ENCODE measurements around the gene TOR1B.
"Not testable (repeated sequence)": the region's sequence is repeated elsewhere in the genome, so short reads cannot be mapped to it uniquely, and the experiment has no call there.

TOR1B gene

GRCh38 chr9:129770741-129771140, 32.2 kb upstream of the TOR1B start:
- no peak for DNase-seq (ENCODE audit: low read depth)
- TF ChIP-seq CTCF (IDR thresholded peaks at IDR 0.05; ENCODE audit: low read depth, low read length, missing control alignments), result no peak
- H3K4me3 ChIP-seq (ENCODE audit: low read depth, low read length), result no peak overlapping the region

- H3K4me3 ChIP-seq (ENCODE audit: low read depth, low read length), result no peak overlapping the region
- no peak for DNase-seq (ENCODE audit: low read depth)
- no peak for TF ChIP-seq CTCF (IDR thresholded peaks at IDR 0.05; ENCODE audit: low read depth, low read length, missing control alignments)
Observed at GRCh38 chr9:129773262-129774048, 29.5 kb upstream of the TOR1B start.

GRCh38 chr9:129774791-129775447, 28.1 kb upstream of the TOR1B start:
- DNase-seq (ENCODE audit: low read depth), result no peak
- H3K4me3 ChIP-seq (ENCODE audit: low read depth, low read length), result no peak overlapping the region
- TF ChIP-seq CTCF (IDR thresholded peaks at IDR 0.05; ENCODE audit: low read depth, low read length, missing control alignments), result no peak

- no peak overlapping the region for H3K4me3 ChIP-seq (ENCODE audit: low read depth, low read length)
- DNase-seq (ENCODE audit: low read depth), result no peak
- no peak for TF ChIP-seq CTCF (IDR thresholded peaks at IDR 0.05; ENCODE audit: low read depth, low read length, missing control alignments)
Observed at GRCh38 chr9:129775448-129775798, 27.6 kb upstream of the TOR1B start.

GRCh38 chr9:129776096-129776495, 26.9 kb upstream of the TOR1B start:
- not testable (repeated sequence) for H3K4me3 ChIP-seq (ENCODE audit: low read depth, low read length); DNase-seq (ENCODE audit: low read depth)

- no peak for DNase-seq (ENCODE audit: low read depth)
- TF ChIP-seq CTCF (IDR thresholded peaks at IDR 0.05; ENCODE audit: low read depth, low read length, missing control alignments), result no peak
- no peak overlapping the region for H3K4me3 ChIP-seq (ENCODE audit: low read depth, low read length)
Observed at GRCh38 chr9:129776566-129776937, 26.4 kb upstream of the TOR1B start.

- H3K4me3 ChIP-seq (ENCODE audit: low read depth, low read length), result no peak overlapping the region
- DNase-seq (ENCODE audit: low read depth), result no peak
- no peak for TF ChIP-seq CTCF (IDR thresholded peaks at IDR 0.05; ENCODE audit: low read depth, low read length, missing control alignments)
Observed at GRCh38 chr9:129776938-129777768, 25.8 kb upstream of the TOR1B start.
